NCI-H2227 (cell line): ENCODE measurements around the gene IFNK.

Experiments
- DNase-seq: peaks from one replicate; lab custom pipeline; 2025; ENCODE audit not compliant: unreplicated experiment; lab: John Stamatoyannopoulos, UW

IFNK gene

DNA sequence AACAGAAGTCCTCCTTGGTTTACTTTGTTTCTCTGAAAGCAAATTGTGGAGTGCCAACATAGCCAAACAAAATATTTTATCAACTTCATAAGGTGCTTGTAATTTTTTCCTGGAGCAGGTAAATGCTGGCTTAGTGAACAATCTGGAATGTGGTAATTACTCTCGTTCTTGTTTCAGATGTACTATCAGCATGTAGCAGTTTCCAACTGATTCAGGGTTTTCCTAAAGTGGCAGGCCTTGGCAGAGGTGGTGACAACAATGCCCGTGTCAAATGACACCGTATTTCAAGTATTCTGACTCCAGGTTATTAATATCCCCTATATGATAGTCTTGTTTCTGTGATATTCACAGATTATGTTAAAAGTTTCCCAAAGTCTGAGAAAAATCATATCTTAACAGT lies 48.0 kb downstream of the IFNK start:
- no peak for DNase-seq

DNA sequence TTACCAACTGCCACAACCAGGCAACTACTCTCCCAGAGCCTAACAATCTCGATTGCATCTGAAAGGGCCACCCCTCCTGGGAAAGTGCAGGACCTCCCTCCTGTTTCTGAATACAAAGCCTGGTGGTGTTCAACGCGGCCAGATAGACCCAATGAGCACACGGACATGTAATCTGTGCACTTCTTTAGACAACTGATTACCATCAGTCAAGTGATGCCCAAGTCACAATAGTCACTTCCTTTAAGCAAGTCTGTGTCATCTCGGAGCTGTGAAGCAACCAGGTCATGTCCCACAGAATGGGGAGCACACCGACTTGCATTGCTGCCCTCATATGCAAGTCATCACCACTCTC lies 48.5 kb downstream of the IFNK start:
- peak; percentile 43 for DNase-seq

GRCh38 chr9:27572918-27573633 lies 49.0 kb downstream of the IFNK start, which contains the start of gene C9orf72:
Gene C9orf72, minus strand, starts transcription at chr9:27573481. Its CDS starts 6,361 bp downstream, at chr9:27567120.
- peak; percentile 76 for DNase-seq

DNA sequence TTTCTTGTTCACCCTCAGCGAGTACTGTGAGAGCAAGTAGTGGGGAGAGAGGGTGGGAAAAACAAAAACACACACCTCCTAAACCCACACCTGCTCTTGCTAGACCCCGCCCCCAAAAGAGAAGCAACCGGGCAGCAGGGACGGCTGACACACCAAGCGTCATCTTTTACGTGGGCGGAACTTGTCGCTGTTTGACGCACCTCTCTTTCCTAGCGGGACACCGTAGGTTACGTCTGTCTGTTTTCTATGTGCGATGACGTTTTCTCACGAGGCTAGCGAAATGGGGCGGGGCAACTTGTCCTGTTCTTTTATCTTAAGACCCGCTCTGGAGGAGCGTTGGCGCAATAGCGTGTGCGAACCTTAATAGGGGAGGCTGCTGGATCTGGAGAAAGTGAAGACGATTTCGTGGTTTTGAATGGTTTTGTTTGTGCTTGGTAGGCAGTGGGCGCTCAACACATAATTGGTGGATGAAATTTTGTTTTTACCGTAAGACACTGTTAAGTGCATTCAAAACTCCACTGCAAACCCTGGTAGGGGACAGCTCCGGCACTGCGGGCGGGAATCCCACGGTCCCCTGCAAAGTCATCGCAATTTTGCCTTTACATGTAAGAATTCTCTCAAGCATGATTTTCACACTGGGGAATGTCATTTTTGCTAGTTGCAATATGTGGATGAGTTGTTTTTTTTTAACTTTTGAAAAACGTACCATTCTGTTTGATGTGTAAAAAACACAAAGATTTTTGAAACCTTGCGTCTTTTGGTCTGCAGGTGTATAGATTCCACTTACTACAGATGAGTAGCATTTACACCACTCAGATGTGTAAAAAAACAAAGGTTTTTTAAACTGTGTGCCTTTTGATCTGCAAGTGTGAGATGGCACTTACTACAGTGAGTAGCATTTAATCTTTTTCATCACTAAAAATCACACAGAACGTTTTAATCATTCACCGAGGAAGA lies 49.8 kb downstream of the IFNK start:
- DNase-seq, result peak; percentile 97
